Urothelium cell line (cell line): ENCODE data around the gene RNFT2.

Source experiments
- DNase-seq: peaks from one replicate; pipeline ENCODE4 v3.0.0; 2011; ENCODE audit warnings: low spot score, mixed read lengths
- FAIRE-seq: peaks from 2 replicates; lab custom pipeline; 2011; peaks lifted over from hg19 to GRCh38; lab: Jason Lieb, UNC

Gene RNFT2

GRCh38 chr12:116864371-116865160 lies 126.5 kb downstream of the RNFT2 start:
- peak; percentile 77 for DNase-seq
- FAIRE-seq, result no peak

GRCh38 chr12:116867523-116867922 lies 129.4 kb downstream of the RNFT2 start:
- no peak for FAIRE-seq
- no peak for DNase-seq

GRCh38 chr12:116870306-116870705 lies 132.2 kb downstream of the RNFT2 start:
- no peak for DNase-seq
- no peak for FAIRE-seq

GRCh38 chr12:116874324-116874995 lies 136.3 kb downstream of the RNFT2 start:
- FAIRE-seq (no peak), DNase-seq (no peak)

GRCh38 chr12:116876151-116876869 lies 138.2 kb downstream of the RNFT2 start:
- DNase-seq, result peak; percentile 73

GRCh38 chr12:116878567-116879508 lies 140.7 kb downstream of the RNFT2 start:
- DNase-seq (peak; percentile 43), FAIRE-seq (no peak)

More at GRCh38 chr12:116876151-116876869, 138.2 kb downstream of the RNFT2 start:
- FAIRE-seq, result no peak

- FAIRE-seq (no peak), DNase-seq (no peak)
Observed at GRCh38 chr12:116879509-116880212, 141.5 kb downstream of the RNFT2 start.

- no peak for DNase-seq
- FAIRE-seq, result no peak
Observed at GRCh38 chr12:116880213-116880816, 142.2 kb downstream of the RNFT2 start.

- no peak for FAIRE-seq
- peak; percentile 68 for DNase-seq
Observed at GRCh38 chr12:116880817-116881324, 142.8 kb downstream of the RNFT2 start.

GRCh38 chr12:116881325-116881876 lies 143.3 kb downstream of the RNFT2 start, which contains the start of gene HRK:
Gene HRK, minus strand, starts transcription at chr12:116881441. Its CDS starts 134 bp downstream, at chr12:116881307.
- FAIRE-seq (no peak), DNase-seq (peak; percentile 53)

GRCh38 chr12:116881877-116882507 lies 143.9 kb downstream of the RNFT2 start:
- FAIRE-seq (no peak), DNase-seq (no peak)

GRCh38 chr12:116882742-116883141 lies 144.6 kb downstream of the RNFT2 start:
- no peak for FAIRE-seq
- DNase-seq, result no peak

- DNase-seq, result no peak
- FAIRE-seq, result no peak
Observed at GRCh38 chr12:116884871-116885270, 146.8 kb downstream of the RNFT2 start.

GRCh38 chr12:116885491-116885890 lies 147.4 kb downstream of the RNFT2 start:
- no peak for FAIRE-seq
- no peak for DNase-seq

GRCh38 chr12:116887244-116887643 lies 149.1 kb downstream of the RNFT2 start:
- no peak for FAIRE-seq
- DNase-seq, result no peak

GRCh38 chr12:116887897-116888296 lies 149.8 kb downstream of the RNFT2 start:
- FAIRE-seq (no peak), DNase-seq (no peak)

- no peak for FAIRE-seq
Observed at GRCh38 chr12:116890330-116890729, 152.2 kb downstream of the RNFT2 start.

GRCh38 chr12:116891019-116891418 lies 152.9 kb downstream of the RNFT2 start:
- DNase-seq, result no peak
- no peak for FAIRE-seq

More at GRCh38 chr12:116890330-116890729, 152.2 kb downstream of the RNFT2 start:
- no peak for DNase-seq
